ENCODE data around the gene CFAP46. TPM values are rescaled to one million over a fixed set of nuclear protein-coding genes. Genes with fewer than 3 reads are reported as not detected.

The CFAP46 gene
- total RNA-seq, 1 donor from 2014 or later = not detected

GRCh38 chr10:132945894-132946255, 3.5 kb upstream of the CFAP46 start:
- H3K27me3 ChIP-seq = peaks cover 8% of the 10 kb centered on the region

GRCh38 chr10:132945125-132945893, 2.9 kb upstream of the CFAP46 start:
- no peak for TF ChIP-seq CTCF (IDR thresholded peaks at IDR 0.05)
- no peaks in the 10 kb centered on the region for H3K4me1 ChIP-seq
- no peak overlapping the region for H3K4me3 ChIP-seq
- DNase-seq (ENCODE audit: low spot score in 2 of 2) = no peak
- H3K27ac ChIP-seq = no peak overlapping the region
- intact Hi-C loops (cut with DNase I) = no loop called here
- H3K36me3 ChIP-seq = no peaks in the 10 kb centered on the region
- H3K9me3 ChIP-seq = no peaks in the 10 kb centered on the region
- H3K27me3 ChIP-seq = peaks cover 8% of the 10 kb centered on the region

More at GRCh38 chr10:132945894-132946255, 3.5 kb upstream of the CFAP46 start:
- Histone ChIP-seq H3K9me3 (no peaks in the 10 kb centered on the region), H3K4me1 (no peaks in the 10 kb centered on the region), H3K4me3 (no peak overlapping the region), H3K36me3 (no peaks in the 10 kb centered on the region), H3K27ac (no peak overlapping the region)
- TF ChIP-seq CTCF (IDR thresholded peaks at IDR 0.05) = no peak
- no peak for DNase-seq (ENCODE audit: low spot score in 2 of 2)
- intact Hi-C loops (cut with DNase I) = no loop called here

GRCh38 chr10:132944510-132944909, 2.1 kb upstream of the CFAP46 start:
- intact Hi-C loops (cut with DNase I) = no loop called here
- DNase-seq (ENCODE audit: low spot score in 2 of 2) = no peak
- no peaks in the 10 kb centered on the region for H3K9me3 ChIP-seq
- no peak overlapping the region for H3K27ac ChIP-seq
- no peaks in the 10 kb centered on the region for H3K4me1 ChIP-seq
- peaks cover 8% of the 10 kb centered on the region for H3K27me3 ChIP-seq
- H3K4me3 ChIP-seq = no peak overlapping the region
- H3K36me3 ChIP-seq = no peaks in the 10 kb centered on the region
- TF ChIP-seq CTCF (IDR thresholded peaks at IDR 0.05) = no peak

- Histone ChIP-seq H3K27me3 (peaks cover 8% of the 10 kb centered on the region), H3K4me1 (no peaks in the 10 kb centered on the region), H3K9me3 (no peaks in the 10 kb centered on the region), H3K27ac (no peak overlapping the region), H3K4me3 (no peak overlapping the region), H3K36me3 (no peaks in the 10 kb centered on the region)
- intact Hi-C loops (cut with DNase I) = no loop called here
- no peak for DNase-seq (ENCODE audit: low spot score in 2 of 2)
- TF ChIP-seq CTCF (IDR thresholded peaks at IDR 0.05) = no peak
Measured at GRCh38 chr10:132943791-132944404, 1.5 kb upstream of the CFAP46 start.

- H3K9me3 ChIP-seq = no peaks in the 10 kb centered on the region
- peaks cover 8% of the 10 kb centered on the region for H3K27me3 ChIP-seq
- no peak for TF ChIP-seq CTCF (IDR thresholded peaks at IDR 0.05)
- H3K4me3 ChIP-seq = peak overlapping the region in 1 of 2 donors; percentile 61
- no peaks in the 10 kb centered on the region for H3K4me1 ChIP-seq
- no peaks in the 10 kb centered on the region for H3K36me3 ChIP-seq
- DNase-seq (ENCODE audit: low spot score in 2 of 2) = no peak
- H3K27ac ChIP-seq = no peak overlapping the region
- intact Hi-C loops (cut with DNase I) = no loop called here
Measured at GRCh38 chr10:132943058-132943790, 854 bp upstream of the CFAP46 start.
